Measurements from ENCODE around the gene OTUD5. TPM values are rescaled to one million over a fixed set of nuclear protein-coding genes. Genes with fewer than 3 reads are reported as not detected.

OTUD5 gene
- total RNA-seq, 1 experiment from 2014 or later: 62.5 TPM

- H4K8ac ChIP-seq (replicated peaks; ENCODE audit: insufficient read length, low read depth, low read length): no peak overlapping the region
- H3K23me2 ChIP-seq (ENCODE audit: insufficient read length, low read depth, low read length, poor library complexity, severe bottlenecking): no peaks in the 10 kb centered on the region
- no peak overlapping the region for H3K14ac ChIP-seq (ENCODE audit: insufficient read depth, low read length)
- no peak overlapping the region for H3K9ac ChIP-seq (ENCODE audit: extremely low read depth, insufficient read length, low read length)
- no peak overlapping the region for H3K56ac ChIP-seq (ENCODE audit: insufficient read length, low read depth, low read length)
- no peak overlapping the region for H3K18ac ChIP-seq (ENCODE audit: insufficient read length, low read depth, low read length)
- no peak for TF ChIP-seq CTCF (conservative IDR thresholded peaks at IDR 0.05)
- no peak overlapping the region for H3T11ph ChIP-seq (ENCODE audit: low read length)
- H3K79me1 ChIP-seq (ENCODE audit: insufficient read depth, low read depth, low read length, poor library complexity, severe bottlenecking): no peaks in the 10 kb centered on the region
- no CpG with 5 or more reads among the region's 7 CpGs for WGBS (ENCODE audit: extremely low coverage, insufficient read length, low lambda C conversion rate)
- H2AFZ ChIP-seq (ENCODE audit: low read length): no peak overlapping the region
- no peak overlapping the region for H3K4ac ChIP-seq (ENCODE audit: low read depth, low read length)
- H3K27ac ChIP-seq (ENCODE audit: insufficient read length, low read depth, low read length): no peak overlapping the region
- H2BK5ac ChIP-seq (ENCODE audit: insufficient read length, low read length): no peak overlapping the region
- H2BK15ac ChIP-seq (ENCODE audit: low read depth, low read length): no peak overlapping the region
- peaks cover 3% of the 10 kb centered on the region; the same call in 1 of the 2 replicates for H3K79me2 ChIP-seq (ENCODE audit: insufficient read depth, low read length)
- H3K23ac ChIP-seq (ENCODE audit: insufficient read length, low read depth, low read length): no peak overlapping the region
- H4K91ac ChIP-seq (ENCODE audit: insufficient read length, low read depth, low read length): no peak overlapping the region
- no peak overlapping the region for H2BK20ac ChIP-seq (ENCODE audit: low read depth, low read length, poor library complexity, severe bottlenecking)
- no peaks in the 10 kb centered on the region for H3K9me3 ChIP-seq (ENCODE audit: control insufficient read depth, low read depth, low read length)
- H3K27me3 ChIP-seq (ENCODE audit: insufficient read depth, low read length): no peaks in the 10 kb centered on the region
- DNase-seq: no peak
- no peaks in the 10 kb centered on the region for H4K20me1 ChIP-seq (ENCODE audit: control insufficient read depth, insufficient read depth, insufficient read length)
- no peak overlapping the region for H3K4me3 Mint-ChIP-seq
- no peak overlapping the region for H3K4me2 ChIP-seq (ENCODE audit: insufficient read depth, insufficient read length, low read length)
- H3K27me3 Mint-ChIP-seq (ENCODE audit: low read depth): no peaks in the 10 kb centered on the region; the same call in 1 of the 2 replicates
- H3K27ac Mint-ChIP-seq: peak overlapping the region in 2 of 3 experiments; percentile 27 to 84; a peak in 1 of 7 replicates
- H3K9me3 Mint-ChIP-seq: peaks cover 66 to 70% of the 10 kb centered on the region in 2 experiments
- H3K4me1 Mint-ChIP-seq: peaks cover 13 to 25% of the 10 kb centered on the region in 2 experiments
- no peak overlapping the region for H2BK120ac ChIP-seq (ENCODE audit: low read depth, low read length, poor library complexity, severe bottlenecking)
- H2AK5ac ChIP-seq (ENCODE audit: insufficient read length, low read length): no peak overlapping the region
- peaks cover 41 to 66% (median 45%) of the 10 kb centered on the region in 3 experiments for H3K36me3 Mint-ChIP-seq (ENCODE audit: insufficient read depth in 1 of 3, low read depth in 3 of 3)
- H3K4me1 ChIP-seq (ENCODE audit: insufficient read depth, low read length): peaks cover 4% of the 10 kb centered on the region; the same call in 1 of the 2 replicates
- no peak overlapping the region for H2BK12ac ChIP-seq (ENCODE audit: insufficient read length, low read depth, low read length)
- H4K5ac ChIP-seq (ENCODE audit: insufficient read length, low read depth, low read length): no peak overlapping the region
Observed at GRCh38 chrX:48934581-48935300, 22.7 kb downstream of the OTUD5 start.
